Breast epithelium (tissue), 4 donors: ENCODE measurements around the gene TRPC3. TPM values are rescaled to one million over a fixed set of nuclear protein-coding genes. Genes with fewer than 3 reads are reported as not detected.

Experiments
- DNase-seq, 2 donors: peaks; one replicate each; pipeline ENCODE4 v3.0.0-alpha.2; 2019; ENCODE audit warnings: low spot score in 2 of 2
- H3K27ac ChIP-seq, 2 donors: fragments of 200-600 bp; sonication (generic) in 1 of 2; one replicate each; pipeline ENCODE4 v1.5.1; 2016 to 2019; ENCODE audit warnings: mild to moderate bottlenecking in 1 of 2
- H3K27me3 ChIP-seq, 2 donors: fragments of 200-600 bp; sonication (generic) in 1 of 2; one replicate each; pipeline versions ENCODE4 v1.5.1 to v1.6.0; 2017 to 2019; ENCODE audit warnings: control low read depth in 1 of 2, mild to moderate bottlenecking in 1 of 2
- H3K36me3 ChIP-seq: fragments of 200-600 bp; one replicate; pipeline ENCODE4 v1.5.1; 2019
- H3K4me1 ChIP-seq, 2 donors: fragments of 200-600 bp; sonication (generic); one replicate each; pipeline ENCODE4 v1.5.1; 2016 to 2019; ENCODE audit warnings: control low read depth in 1 of 2
- H3K4me3 ChIP-seq, 3 donors: fragments of 200-600 bp; sonication (generic); 1 replicate in 2 of 3; 2 replicates in 1 of 3; pipeline ENCODE4 v1.5.1; 2016 to 2019; ENCODE audit warnings: mild to moderate bottlenecking in 3 of 3, moderate library complexity in 2 of 3
- H3K9me3 ChIP-seq, 2 donors: fragments of 200-600 bp; sonication (generic) in 1 of 2; one replicate each; pipeline ENCODE4 v1.5.1; 2016 to 2019; ENCODE audit warnings: control low read depth in 1 of 2
- CTCF ChIP-seq, 3 donors: fragments of 450-650 bp; IDR thresholded peaks; one replicate each; pipeline ENCODE4 v1.5.1; 2016 to 2017; ENCODE audit warnings: antibody characterized with exemption in 3 of 3, mild to moderate bottlenecking in 3 of 3, moderate library complexity in 3 of 3
- POLR2A ChIP-seq: fragments of 450-650 bp; IDR thresholded peaks from one replicate; pipeline ENCODE4 v1.6.1; 2016; ENCODE audit warnings: antibody characterized with exemption, mild to moderate bottlenecking, moderate library complexity
- POLR2AphosphoS5 ChIP-seq, 3 donors: sonication (generic); formaldehyde crosslinking; IDR thresholded peaks; one replicate each; pipeline ENCODE4 v1.6.1; 2017; ENCODE audit warnings: antibody characterized with exemption in 3 of 3
- intact Hi-C: fragments of 100-400 bp; cut with DNase I; formaldehyde crosslinking; loops from one replicate; pipeline ENCODE4 v1.15.1; 2023; ENCODE audit warnings: low total_unique reads
- total RNA-seq, 3 donors: library from RNA; depleted of rRNA; stranded (reverse); fragments of >200 nt; gene quantifications; one replicate each; pipeline ENCODE4 v1.1.0, GENCODE V29; 2016

Gene TRPC3
- total RNA-seq, 3 donors from 2014 or later: 0.64 to 0.98 (median 0.88) TPM

- Histone ChIP-seq H3K4me1 (no peaks in the 10 kb centered on the region), H3K9me3 (no peaks in the 10 kb centered on the region), H3K4me3 (no peak overlapping the region), H3K27me3 (no peaks in the 10 kb centered on the region), H3K36me3 (no peaks in the 10 kb centered on the region), H3K27ac (no peak overlapping the region)
- no peak for TF ChIP-seq POLR2A
- TF ChIP-seq CTCF (IDR thresholded peaks at IDR 0.05): no peak
- DNase-seq: no peak
- intact Hi-C loops: no loop called here
These were observed 13.4 kb downstream of the TRPC3 start for GRCh38 chr4:121938282-121939092.

GRCh38 chr4:121936101-121936500, 15.8 kb downstream of the TRPC3 start:
- Histone ChIP-seq H3K27ac (no peak overlapping the region), H3K36me3 (no peaks in the 10 kb centered on the region), H3K27me3 (no peaks in the 10 kb centered on the region), H3K4me3 (no peak overlapping the region), H3K4me1 (no peaks in the 10 kb centered on the region), H3K9me3 (peaks cover 0 to 5% of the 10 kb centered on the region in 2 donors)
- TF ChIP-seq POLR2A (no peak), POLR2AphosphoS5 (IDR thresholded peaks at IDR 0.05) (no peak), CTCF (IDR thresholded peaks at IDR 0.05) (no peak)
- intact Hi-C loops: no loop called here
- DNase-seq: no peak

- Histone ChIP-seq H3K9me3 (peaks cover 0 to 5% of the 10 kb centered on the region in 2 donors), H3K4me1 (no peaks in the 10 kb centered on the region), H3K27ac (no peak overlapping the region), H3K27me3 (no peaks in the 10 kb centered on the region), H3K36me3 (no peaks in the 10 kb centered on the region), H3K4me3 (no peak overlapping the region)
- intact Hi-C loops: no loop called here
- TF ChIP-seq POLR2A (no peak), POLR2AphosphoS5 (IDR thresholded peaks at IDR 0.05) (no peak), CTCF (IDR thresholded peaks at IDR 0.05) (no peak)
- no peak for DNase-seq
These were observed 17.2 kb downstream of the TRPC3 start for GRCh38 chr4:121934635-121935034.

GRCh38 chr4:121932212-121932974, 19.5 kb downstream of the TRPC3 start:
- TF ChIP-seq CTCF (IDR thresholded peaks at IDR 0.05) (no peak), POLR2A (no peak), POLR2AphosphoS5 (IDR thresholded peaks at IDR 0.05) (no peak)
- Histone ChIP-seq H3K4me3 (no peak overlapping the region), H3K36me3 (no peaks in the 10 kb centered on the region), H3K27ac (no peak overlapping the region), H3K4me1 (no peaks in the 10 kb centered on the region), H3K27me3 (no peaks in the 10 kb centered on the region), H3K9me3 (peaks cover 0 to 5% of the 10 kb centered on the region in 2 donors)
- intact Hi-C loops: no loop called here
- no peak for DNase-seq

- intact Hi-C loops: no loop called here
- Histone ChIP-seq H3K4me1 (no peaks in the 10 kb centered on the region), H3K27me3 (no peaks in the 10 kb centered on the region), H3K27ac (no peak overlapping the region), H3K36me3 (no peaks in the 10 kb centered on the region), H3K9me3 (peaks cover 0 to 5% of the 10 kb centered on the region in 2 donors), H3K4me3 (no peak overlapping the region)
- TF ChIP-seq POLR2A (no peak), CTCF (IDR thresholded peaks at IDR 0.05) (no peak)
- no peak for DNase-seq
These were observed 21.6 kb downstream of the TRPC3 start for GRCh38 chr4:121930304-121930703.
